Daoy (cell line): ENCODE data around the gene CYSRT1. TPM values are rescaled to one million over a fixed set of nuclear protein-coding genes. Genes with fewer than 3 reads are reported as not detected.
A peak's percentile ranks its signal among the peaks of the same experiment; 100 is the strongest.
"Not testable (repeated sequence)": the region's sequence is repeated elsewhere in the genome, so short reads cannot be mapped to it uniquely, and the experiment has no call there.

Source experiments
- DNase-seq: peaks from one replicate; pipeline ENCODE4 v3.0.0-alpha.2; 2015; ENCODE audit warnings: low read depth
- total RNA-seq: library from RNA; depleted of rRNA; stranded (reverse); fragments of >200 nt; shearing (Covaris generic); gene quantifications from 2 replicates; pipeline ENCODE4 v1.2.3, GENCODE V29; 2014

The CYSRT1 gene
- total RNA-seq, 1 experiment from 2014 or later: 0.91 TPM

- no peak for DNase-seq
Measured at GRCh38 chr9:137236936-137237421, 12.0 kb downstream of the CYSRT1 start.

- no peak for DNase-seq
Measured at GRCh38 chr9:137237759-137238726, 13.1 kb downstream of the CYSRT1 start.

- not testable (repeated sequence) for DNase-seq
Measured at GRCh38 chr9:137239541-137240200, 14.7 kb downstream of the CYSRT1 start.

GRCh38 chr9:137240318-137240840 lies 15.4 kb downstream of the CYSRT1 start:
- DNase-seq: peak; percentile 86

- DNase-seq: peak; percentile 100
Measured at GRCh38 chr9:137240841-137241489, 16.0 kb downstream of the CYSRT1 start, which contains the start of gene TUBB4B. TUBB4B (plus strand) TSS chr9:137241287; CDS start chr9:137241361, 74 bp downstream.

- DNase-seq: peak; percentile 78
Measured at GRCh38 chr9:137241490-137242268, 16.7 kb downstream of the CYSRT1 start.

- no peak for DNase-seq
Measured at GRCh38 chr9:137242269-137243203, 17.6 kb downstream of the CYSRT1 start.

- not testable (repeated sequence) for DNase-seq
Measured at GRCh38 chr9:137243266-137243625, 18.3 kb downstream of the CYSRT1 start.

- no peak for DNase-seq
Measured at GRCh38 chr9:137243626-137244485, 18.9 kb downstream of the CYSRT1 start.

GRCh38 chr9:137244486-137245449 lies 19.8 kb downstream of the CYSRT1 start:
- DNase-seq: no peak

- DNase-seq: no peak
Measured at GRCh38 chr9:137245450-137246421, 20.8 kb downstream of the CYSRT1 start.

GRCh38 chr9:137247135-137247915 lies 22.4 kb downstream of the CYSRT1 start:
- peak; percentile 74 for DNase-seq

GRCh38 chr9:137247916-137248175 lies 22.9 kb downstream of the CYSRT1 start:
- no peak for DNase-seq

- DNase-seq: no peak
Measured at GRCh38 chr9:137250329-137251193, 25.6 kb downstream of the CYSRT1 start.

- no peak for DNase-seq
Measured at GRCh38 chr9:137251194-137251461, 26.2 kb downstream of the CYSRT1 start, which contains the start of gene STPG3. STPG3 (plus strand) TSS chr9:137251286; CDS start chr9:137251287, 1 bp downstream.
